Activated T-helper 1 cell treated with anti-CD3 and anti-CD28 coated beads, Interleukin-12 subunit alpha, Interleukin-12 subunit beta, Interleukin-2, Interleukin-4 antibody, amounts not matched to agents 30 ng/mL and 10 ng/mL and 1 ng/mL, durations not matched to agents 14 hours and 24 hours and 36 hours (primary cell): Measurements from ENCODE around the gene WTAP. TPM values are rescaled to one million over a fixed set of nuclear protein-coding genes. Genes with fewer than 3 reads are reported as not detected.
"Not testable (repeated sequence)": the region's sequence is repeated elsewhere in the genome, so short reads cannot be mapped to it uniquely, and the experiment has no call there.

Experiments used
- DNase-seq: peaks from one replicate; pipeline ENCODE4 v3.0.0; 2021; ENCODE audit warnings: low spot score
- H3K27ac Mint-ChIP-seq: one replicate; pipeline ENCODE4 v1.8.0; 2021; ENCODE audit warnings: mild to moderate bottlenecking, mixed read lengths
- H3K27me3 Mint-ChIP-seq: one replicate; pipeline ENCODE4 v1.8.0; 2022; ENCODE audit warnings: mild to moderate bottlenecking, moderate library complexity, mixed read lengths; ENCODE audit not compliant: insufficient read depth
- H3K36me3 Mint-ChIP-seq: one replicate; pipeline ENCODE4 v1.8.0; 2021; ENCODE audit warnings: low read depth, mixed read lengths
- H3K4me1 Mint-ChIP-seq: one replicate; pipeline ENCODE4 v1.8.0; 2021; ENCODE audit warnings: low read depth, mixed read lengths
- H3K4me3 Mint-ChIP-seq: one replicate; pipeline ENCODE4 v1.8.0; 2021; ENCODE audit warnings: mild to moderate bottlenecking, moderate library complexity, mixed read lengths
- H3K9me3 Mint-ChIP-seq: one replicate; pipeline ENCODE4 v1.8.0; 2021; ENCODE audit warnings: mixed read lengths
- intact Hi-C: fragments of 100-400 bp; cut with micrococcal nuclease; formaldehyde crosslinking; loops from one replicate; pipeline ENCODE4 v1.15.1; 2024
- total RNA-seq: library from RNA; stranded (reverse); gene quantifications from 2 replicates; pipeline ENCODE4 v1.2.3, GENCODE V29; 2022

The WTAP gene
- total RNA-seq, 1 donor from 2014 or later, result 125 TPM

GRCh38 chr6:159789377-159790148, 62.3 kb downstream of the WTAP start, which contains the start of gene TCP1:
Gene TCP1, minus strand, starts transcription at chr6:159789602. Its CDS starts 134 bp downstream, at chr6:159789468.
- DNase-seq, result peak; percentile 99
- Mint-ChIP-seq H3K4me1 (peaks cover 67% of the 10 kb centered on the region), H3K36me3 (peaks cover 60% of the 10 kb centered on the region), H3K27me3 (no peaks in the 10 kb centered on the region), H3K9me3 (no peaks in the 10 kb centered on the region), H3K4me3 (peak within 1 kb of the TSS; percentile 96), H3K27ac (peak within 1 kb of the TSS; percentile 98)
- intact Hi-C loops, result loop anchor here (1.0 to 10.0 kb wide), 13 partner anchors 27 to 972 kb away; partner anchors contain the start of genes ACAT2, EZR, SOD2 and WTAP

- Mint-ChIP-seq H3K36me3 (peaks cover 56% of the 10 kb centered on the region), H3K4me1 (peaks cover 61% of the 10 kb centered on the region), H3K27me3 (no peaks in the 10 kb centered on the region), H3K4me3 (peak within 1 kb of the TSS; percentile 96), H3K27ac (peak within 1 kb of the TSS; percentile 98), H3K9me3 (no peaks in the 10 kb centered on the region)
- intact Hi-C loops, result loop anchor here (1.0 to 10.0 kb wide), 6 partner anchors 141 to 683 kb away; no protein-coding TSS in a partner anchor
- DNase-seq, result peak; percentile 87
Measured at GRCh38 chr6:159790149-159790955, 63.0 kb downstream of the WTAP start, which contains the start of gene MRPL18. Gene MRPL18, plus strand, starts transcription at chr6:159790467. Its CDS starts 121 bp downstream, at chr6:159790588.

- intact Hi-C loops, result loop anchor here (1.0 to 10.0 kb wide), 6 partner anchors 140 to 684 kb away; no protein-coding TSS in a partner anchor
Measured at GRCh38 chr6:159790956-159791598, 63.8 kb downstream of the WTAP start.

GRCh38 chr6:159794976-159795375, 67.7 kb downstream of the WTAP start:
- Mint-ChIP-seq H3K4me1 (peaks cover 47% of the 10 kb centered on the region), H3K36me3 (peaks cover 56% of the 10 kb centered on the region)
- H3K27me3 Mint-ChIP-seq, H3K4me3 Mint-ChIP-seq, H3K9me3 Mint-ChIP-seq, DNase-seq, H3K27ac Mint-ChIP-seq: not testable (repeated sequence)
- intact Hi-C loops, result loop anchor here (5.0 to 10.0 kb wide), 2 partner anchors 430 to 688 kb away; no protein-coding TSS in a partner anchor

More at GRCh38 chr6:159790956-159791598, 63.8 kb downstream of the WTAP start:
- Mint-ChIP-seq H3K4me1 (peaks cover 54% of the 10 kb centered on the region), H3K4me3 (peak overlapping the region; percentile 96), H3K9me3 (no peaks in the 10 kb centered on the region), H3K36me3 (peaks cover 51% of the 10 kb centered on the region), H3K27me3 (no peaks in the 10 kb centered on the region), H3K27ac (peak overlapping the region; percentile 98)
- no peak for DNase-seq

GRCh38 chr6:159797554-159797953, 70.2 kb downstream of the WTAP start:
- Mint-ChIP-seq H3K4me3 (no peak overlapping the region), H3K36me3 (peaks cover 41% of the 10 kb centered on the region), H3K27ac (no peak overlapping the region), H3K4me1 (peaks cover 29% of the 10 kb centered on the region), H3K9me3 (no peaks in the 10 kb centered on the region), H3K27me3 (no peaks in the 10 kb centered on the region)
- intact Hi-C loops, result loop anchor here (10.0 kb wide), 1 partner anchor 427 kb away; no protein-coding TSS in a partner anchor
- no peak for DNase-seq

- no peak within 1 kb of the TSS for H3K4me3 Mint-ChIP-seq
- H3K27ac Mint-ChIP-seq, result no peak within 1 kb of the TSS
- peaks cover 17% of the 10 kb centered on the region for H3K4me1 Mint-ChIP-seq
- no peaks in the 10 kb centered on the region for H3K27me3 Mint-ChIP-seq
- H3K36me3 Mint-ChIP-seq, result peaks cover 28% of the 10 kb centered on the region
- DNase-seq, result no peak
- H3K9me3 Mint-ChIP-seq, result no peaks in the 10 kb centered on the region
- intact Hi-C loops, result no loop called here
Measured at GRCh38 chr6:159800141-159800865, 73.0 kb downstream of the WTAP start, which contains the start of gene PNLDC1. Gene PNLDC1, plus strand, starts transcription at chr6:159800276. Its CDS starts 32 bp downstream, at chr6:159800308.

GRCh38 chr6:159801935-159802334, 74.6 kb downstream of the WTAP start:
- Mint-ChIP-seq H3K9me3 (no peaks in the 10 kb centered on the region), H3K36me3 (peaks cover 24% of the 10 kb centered on the region), H3K27me3 (no peaks in the 10 kb centered on the region), H3K27ac (no peak overlapping the region), H3K4me1 (peaks cover 15% of the 10 kb centered on the region), H3K4me3 (no peak overlapping the region)
- DNase-seq, result no peak
- intact Hi-C loops, result no loop called here

GRCh38 chr6:159804504-159804903, 77.2 kb downstream of the WTAP start:
- Mint-ChIP-seq H3K36me3 (peaks cover 2% of the 10 kb centered on the region), H3K27me3 (no peaks in the 10 kb centered on the region), H3K4me3 (no peak overlapping the region), H3K27ac (no peak overlapping the region), H3K9me3 (no peaks in the 10 kb centered on the region), H3K4me1 (no peaks in the 10 kb centered on the region)
- intact Hi-C loops, result no loop called here
- no peak for DNase-seq

GRCh38 chr6:159805440-159806020, 78.2 kb downstream of the WTAP start:
- no peak for DNase-seq
- intact Hi-C loops, result no loop called here
- no peaks in the 10 kb centered on the region for H3K9me3 Mint-ChIP-seq
- no peaks in the 10 kb centered on the region for H3K27me3 Mint-ChIP-seq
- H3K36me3 Mint-ChIP-seq, result peaks cover 2% of the 10 kb centered on the region
- H3K4me3 Mint-ChIP-seq, result no peak overlapping the region
- no peaks in the 10 kb centered on the region for H3K4me1 Mint-ChIP-seq
- H3K27ac Mint-ChIP-seq, result no peak overlapping the region
